OCI-LY1 (cell line): Measurements from ENCODE around the gene RARRES2.

Experiments used
- H2AFZ ChIP-seq: fragments of 200-600 bp; sonication (generic), shearing (Covaris generic); 2 replicates; pipeline ENCODE4 v1.6.0; 2014; ENCODE audit warnings: antibody characterized with exemption, mild to moderate bottlenecking, low read length
- H3F3A ChIP-seq: fragments of 200-600 bp; sonication (generic), shearing (Covaris generic); 2 replicates; pipeline ENCODE4 v1.6.0; 2014; ENCODE audit warnings: mild to moderate bottlenecking, antibody characterized with exemption, low read length, moderate library complexity; ENCODE audit not compliant: insufficient read depth
- H3K27ac ChIP-seq: fragments of 200-600 bp; sonication (generic); 2 replicates; pipeline ENCODE4 v1.5.1; 2014; ENCODE audit warnings: low read length, mixed run types, mild to moderate bottlenecking, low read depth; ENCODE audit not compliant: poor library complexity, severe bottlenecking
- H3K27me3 ChIP-seq: fragments of 200-600 bp; sonication (generic); 2 replicates; pipeline ENCODE4 v1.6.0; 2014; ENCODE audit warnings: antibody characterized with exemption, mild to moderate bottlenecking, low read length, moderate library complexity; ENCODE audit not compliant: insufficient read depth
- H3K36me3 ChIP-seq: fragments of 200-600 bp; sonication (generic); 2 replicates; pipeline ENCODE4 v1.6.1; 2014; ENCODE audit warnings: mild to moderate bottlenecking, antibody characterized with exemption, low read length, moderate library complexity, mixed read lengths; ENCODE audit not compliant: insufficient read depth
- H3K4me1 ChIP-seq: fragments of 200-600 bp; sonication (generic); 2 replicates; pipeline ENCODE4 v1.5.1; 2014; ENCODE audit warnings: mild to moderate bottlenecking, low read length, moderate library complexity; ENCODE audit not compliant: insufficient read depth, severe bottlenecking
- H3K4me2 ChIP-seq: fragments of 200-600 bp; sonication (generic), shearing (Covaris generic); 2 replicates; pipeline ENCODE4 v1.6.1; 2014; ENCODE audit warnings: low read length
- H3K4me3 ChIP-seq: fragments of 200-600 bp; sonication (generic); 2 replicates; pipeline ENCODE4 v1.5.1; 2014; ENCODE audit warnings: low read length, low read depth, mild to moderate bottlenecking, mixed read lengths; ENCODE audit not compliant: poor library complexity, severe bottlenecking
- H3K79me2 ChIP-seq: fragments of 200-600 bp; shearing (Covaris generic); 2 replicates; pipeline ENCODE4 v1.6.1; 2016; ENCODE audit warnings: mixed run types, low read length, mixed read lengths; ENCODE audit not compliant: insufficient read depth
- H3K9ac ChIP-seq: fragments of 200-600 bp; sonication (generic), shearing (Covaris generic); 2 replicates; pipeline ENCODE4 v1.6.1; 2014; ENCODE audit warnings: mild to moderate bottlenecking, low read length, mixed read lengths
- H3K9me2 ChIP-seq: fragments of 200-600 bp; sonication (generic), shearing (Covaris generic); 2 replicates; pipeline ENCODE4 v1.6.1; 2014; ENCODE audit warnings: low read depth, mild to moderate bottlenecking, low read length, mixed read lengths
- H3K9me3 ChIP-seq: fragments of 200-600 bp; shearing (Covaris generic); 2 replicates; pipeline ENCODE4 v1.6.1; 2014; ENCODE audit warnings: low read length, mixed read lengths
- H4K20me1 ChIP-seq: fragments of 200-600 bp; sonication (generic), shearing (Covaris generic); 2 replicates; pipeline ENCODE4 v1.6.0; 2016; ENCODE audit warnings: mild to moderate bottlenecking, low read length; ENCODE audit not compliant: insufficient read depth
- EZH2 ChIP-seq: fragments of 200-600 bp; sonication (generic), shearing (Covaris generic); IDR thresholded peaks from 2 replicates; pipeline ENCODE4 v1.8.0; 2017; ENCODE audit warnings: borderline replicate concordance, mixed run types, mild to moderate bottlenecking, antibody characterized with exemption, low read length, moderate library complexity, mixed read lengths
- TF ChIP-seq, protein P1 (sequence below): fragments of 200-600 bp; sonication (generic), shearing (Covaris generic); IDR thresholded peaks from 2 replicates; pipeline ENCODE4 v1.5.1; 2017; ENCODE audit warnings: mild to moderate bottlenecking, antibody characterized with exemption, low read length, moderate library complexity, mixed read lengths

Gene RARRES2

GRCh38 chr7:150358988-150359621 lies 17.7 kb upstream of the RARRES2 start:
- TF ChIP-seq, protein P1, sequence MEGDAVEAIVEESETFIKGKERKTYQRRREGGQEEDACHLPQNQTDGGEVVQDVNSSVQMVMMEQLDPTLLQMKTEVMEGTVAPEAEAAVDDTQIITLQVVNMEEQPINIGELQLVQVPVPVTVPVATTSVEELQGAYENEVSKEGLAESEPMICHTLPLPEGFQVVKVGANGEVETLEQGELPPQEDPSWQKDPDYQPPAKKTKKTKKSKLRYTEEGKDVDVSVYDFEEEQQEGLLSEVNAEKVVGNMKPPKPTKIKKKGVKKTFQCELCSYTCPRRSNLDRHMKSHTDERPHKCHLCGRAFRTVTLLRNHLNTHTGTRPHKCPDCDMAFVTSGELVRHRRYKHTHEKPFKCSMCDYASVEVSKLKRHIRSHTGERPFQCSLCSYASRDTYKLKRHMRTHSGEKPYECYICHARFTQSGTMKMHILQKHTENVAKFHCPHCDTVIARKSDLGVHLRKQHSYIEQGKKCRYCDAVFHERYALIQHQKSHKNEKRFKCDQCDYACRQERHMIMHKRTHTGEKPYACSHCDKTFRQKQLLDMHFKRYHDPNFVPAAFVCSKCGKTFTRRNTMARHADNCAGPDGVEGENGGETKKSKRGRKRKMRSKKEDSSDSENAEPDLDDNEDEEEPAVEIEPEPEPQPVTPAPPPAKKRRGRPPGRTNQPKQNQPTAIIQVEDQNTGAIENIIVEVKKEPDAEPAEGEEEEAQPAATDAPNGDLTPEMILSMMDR: no peak
- TF ChIP-seq EZH2: no peak
- Histone ChIP-seq H3K4me2 (no peak overlapping the region), H3K27ac (peak overlapping the region; percentile 83), H3K9me3 (no peaks in the 10 kb centered on the region), H3F3A (0 out of 2 replicates have a peak, but pooled peaks cover 10% of the 10 kb centered on the region), H3K9me2 (no peaks in the 10 kb centered on the region), H3K9ac (no peak overlapping the region), H3K27me3 (no peaks in the 10 kb centered on the region), H4K20me1 (no peaks in the 10 kb centered on the region), H3K79me2 (no peaks in the 10 kb centered on the region), H3K4me1 (peaks cover 63% of the 10 kb centered on the region), H3K4me3 (no peak overlapping the region), H2AFZ (no peak overlapping the region), H3K36me3 (no peaks in the 10 kb centered on the region)

GRCh38 chr7:150358433-150358832 lies 17.0 kb upstream of the RARRES2 start:
- Histone ChIP-seq H3K9me3 (no peaks in the 10 kb centered on the region), H4K20me1 (no peaks in the 10 kb centered on the region), H3K9ac (no peak overlapping the region; the same call in 1 of the 2 replicates), H3K79me2 (no peaks in the 10 kb centered on the region), H3K36me3 (no peaks in the 10 kb centered on the region), H3K27ac (peak overlapping the region; percentile 83), H3K4me2 (no peak overlapping the region), H3K9me2 (no peaks in the 10 kb centered on the region), H3K4me1 (peaks cover 56% of the 10 kb centered on the region), H3K27me3 (no peaks in the 10 kb centered on the region), H2AFZ (no peak overlapping the region), H3F3A (0 out of 2 replicates have a peak, but pooled peaks cover 10% of the 10 kb centered on the region), H3K4me3 (no peak overlapping the region)
- no peak for TF ChIP-seq EZH2
- TF ChIP-seq, protein P1: no peak

- Histone ChIP-seq H4K20me1 (no peaks in the 10 kb centered on the region), H3K36me3 (no peaks in the 10 kb centered on the region), H3K4me1 (peaks cover 55% of the 10 kb centered on the region), H3K27me3 (no peaks in the 10 kb centered on the region), H2AFZ (0 out of 2 replicates have a peak overlapping the region, but pooled peaks have one; percentile 6), H3K4me2 (peak overlapping the region; percentile 50), H3F3A (0 out of 2 replicates have a peak, but pooled peaks cover 10% of the 10 kb centered on the region), H3K9me2 (no peaks in the 10 kb centered on the region), H3K9ac (peak overlapping the region; percentile 17; the same call in 1 of the 2 replicates), H3K9me3 (no peaks in the 10 kb centered on the region), H3K4me3 (no peak overlapping the region), H3K79me2 (no peaks in the 10 kb centered on the region), H3K27ac (peak overlapping the region; percentile 83)
- TF ChIP-seq EZH2: no peak
- TF ChIP-seq, protein P1: peak; percentile 16; the same call in 1 of the 2 replicates
Observed at GRCh38 chr7:150357771-150358427, 16.5 kb upstream of the RARRES2 start.
